Measurements from ENCODE around the gene IFITM1.
"Not testable (repeated sequence)": the region's sequence is repeated elsewhere in the genome, so short reads cannot be mapped to it uniquely, and the experiment has no call there.

The IFITM1 gene

GRCh38 chr11:303363-303762 is 10.5 kb upstream of the IFITM1 start:
- Mint-ChIP-seq H3K27ac (peak overlapping the region in 1 of 3 experiments; percentile 51), H3K4me1 (peaks cover 27% of the 10 kb centered on the region), H3K9me3 (no peaks in the 10 kb centered on the region), H3K4me3 (no peak overlapping the region), H3K27me3 (ENCODE audit: low read depth) (peaks cover 3% of the 10 kb centered on the region), H3K36me3 (ENCODE audit: low read depth) (no peaks in the 10 kb centered on the region)
- no peak for TF ChIP-seq CTCF (IDR thresholded peaks at IDR 0.05; ENCODE audit: unreplicated experiment in 3 of 3)

GRCh38 chr11:304061-304506 is 9.8 kb upstream of the IFITM1 start:
- H3K4me1 Mint-ChIP-seq = peaks cover 34% of the 10 kb centered on the region
- no peak for TF ChIP-seq CTCF (IDR thresholded peaks at IDR 0.05; ENCODE audit: unreplicated experiment in 3 of 3)
- H3K36me3 Mint-ChIP-seq (ENCODE audit: low read depth) = no peaks in the 10 kb centered on the region
- H3K27ac Mint-ChIP-seq = no peak overlapping the region
- no peak overlapping the region for H3K4me3 Mint-ChIP-seq
- no peaks in the 10 kb centered on the region for H3K9me3 Mint-ChIP-seq
- H3K27me3 Mint-ChIP-seq (ENCODE audit: low read depth) = peaks cover 3% of the 10 kb centered on the region

- Mint-ChIP-seq H3K4me3 (peak overlapping the region; percentile 17 to 77 (median 44)), H3K4me1 (peaks cover 42% of the 10 kb centered on the region), H3K9me3 (no peaks in the 10 kb centered on the region), H3K27me3 (ENCODE audit: low read depth) (peaks cover 3% of the 10 kb centered on the region), H3K36me3 (ENCODE audit: low read depth) (no peaks in the 10 kb centered on the region), H3K27ac (peak overlapping the region; percentile 52 to 84 (median 76))
- TF ChIP-seq CTCF (IDR thresholded peaks at IDR 0.05; ENCODE audit: unreplicated experiment in 3 of 3) = peak; percentile 57 to 63 (median 59)
These were observed 8.7 kb upstream of the IFITM1 start for GRCh38 chr11:304915-305843.

- H3K27ac Mint-ChIP-seq = peak overlapping the region; percentile 52 to 84 (median 57)
- peak overlapping the region; percentile 31 to 66 (median 35) for H3K4me3 Mint-ChIP-seq
- peaks cover 42% of the 10 kb centered on the region for H3K4me1 Mint-ChIP-seq
- H3K36me3 Mint-ChIP-seq (ENCODE audit: low read depth) = no peaks in the 10 kb centered on the region
- no peaks in the 10 kb centered on the region for H3K9me3 Mint-ChIP-seq
- TF ChIP-seq CTCF (IDR thresholded peaks at IDR 0.05; ENCODE audit: unreplicated experiment in 3 of 3) = no peak
- H3K27me3 Mint-ChIP-seq (ENCODE audit: low read depth) = peaks cover 3% of the 10 kb centered on the region
These were observed 8.0 kb upstream of the IFITM1 start for GRCh38 chr11:305844-306211.

GRCh38 chr11:306645-307371 is 7.0 kb upstream of the IFITM1 start:
- Mint-ChIP-seq H3K4me3 (peak overlapping the region; percentile 40 to 64 (median 57)), H3K27ac (peak overlapping the region; percentile 52 to 84 (median 57)), H3K27me3 (ENCODE audit: low read depth) (no peaks in the 10 kb centered on the region), H3K9me3 (no peaks in the 10 kb centered on the region), H3K4me1 (peaks cover 44% of the 10 kb centered on the region), H3K36me3 (ENCODE audit: low read depth) (no peaks in the 10 kb centered on the region)
- no peak for TF ChIP-seq CTCF (IDR thresholded peaks at IDR 0.05; ENCODE audit: unreplicated experiment in 3 of 3)

- H3K27me3 Mint-ChIP-seq (ENCODE audit: low read depth); H3K36me3 Mint-ChIP-seq (ENCODE audit: low read depth); H3K9me3 Mint-ChIP-seq: not testable (repeated sequence)
- Mint-ChIP-seq H3K27ac (peak within 1 kb of the TSS; percentile 95 to 98 (median 97)), H3K4me1 (peaks cover 55% of the 10 kb centered on the region), H3K4me3 (peak within 1 kb of the TSS; percentile 93 to 96 (median 94))
These were observed 5.8 kb upstream of the IFITM1 start, which contains the start of gene IFITM2 for GRCh38 chr11:307766-308708. IFITM2 (plus strand) TSS chr11:307816; CDS start chr11:308193, 377 bp downstream.

GRCh38 chr11:308740-309665 is 4.8 kb upstream of the IFITM1 start:
- not testable (repeated sequence) for H3K9me3 Mint-ChIP-seq; H3K36me3 Mint-ChIP-seq (ENCODE audit: low read depth); H3K27me3 Mint-ChIP-seq (ENCODE audit: low read depth)
- peaks cover 65% of the 10 kb centered on the region for H3K4me1 Mint-ChIP-seq
- H3K27ac Mint-ChIP-seq = peak overlapping the region; percentile 95 to 98 (median 97)
- H3K4me3 Mint-ChIP-seq = peak overlapping the region; percentile 93 to 96 (median 94)

Data from nephron (organoid).